Coronary artery (tissue), 2 donors: ENCODE results near the gene SLC39A8.

ENCODE experiments used
- DNase-seq: peaks from one replicate; pipeline ENCODE4 v3.0.0-alpha.2; 2017; ENCODE audit warnings: low spot score
- H3K27ac ChIP-seq, 2 donors: fragments of 200-600 bp; sonication (generic); one replicate each; pipeline ENCODE4 v1.5.1; 2016 to 2019
- H3K4me3 ChIP-seq: fragments of 200-600 bp; sonication (generic); 2 replicates; pipeline ENCODE4 v1.5.1; 2016; ENCODE audit warnings: mild to moderate bottlenecking, moderate library complexity
- CTCF ChIP-seq: fragments of 200-600 bp; sonication (generic); IDR thresholded peaks from one replicate; pipeline ENCODE4 v1.5.1; 2019; ENCODE audit warnings: antibody characterized with exemption

The SLC39A8 gene

GRCh38 chr4:102219129-102219528 is 126.2 kb downstream of the SLC39A8 start:
- H3K27ac ChIP-seq: no peak overlapping the region
- H3K4me3 ChIP-seq: no peak overlapping the region
- DNase-seq: no peak
- TF ChIP-seq CTCF: no peak

GRCh38 chr4:102218656-102219055 is 126.6 kb downstream of the SLC39A8 start:
- Histone ChIP-seq H3K4me3 (no peak overlapping the region), H3K27ac (no peak overlapping the region)
- TF ChIP-seq CTCF: no peak
- no peak for DNase-seq

- no peak for DNase-seq
- no peak for TF ChIP-seq CTCF
- Histone ChIP-seq H3K27ac (no peak overlapping the region), H3K4me3 (no peak overlapping the region)
Measured at GRCh38 chr4:102217775-102218355, 127.4 kb downstream of the SLC39A8 start.

- Histone ChIP-seq H3K27ac (no peak overlapping the region), H3K4me3 (no peak overlapping the region)
- DNase-seq: no peak
- TF ChIP-seq CTCF: no peak
Measured at GRCh38 chr4:102217345-102217744, 127.9 kb downstream of the SLC39A8 start.

GRCh38 chr4:102216666-102217065 is 128.6 kb downstream of the SLC39A8 start:
- TF ChIP-seq CTCF: no peak
- no peak overlapping the region for H3K4me3 ChIP-seq
- no peak for DNase-seq
- H3K27ac ChIP-seq: no peak overlapping the region

- no peak overlapping the region for H3K4me3 ChIP-seq
- H3K27ac ChIP-seq: no peak overlapping the region
- no peak for DNase-seq
- TF ChIP-seq CTCF: no peak
Measured at GRCh38 chr4:102213031-102213430, 132.3 kb downstream of the SLC39A8 start.
